HG03064 (cell line): ENCODE measurements around the gene RAB14.

Experiments
- ATAC-seq: cut with Tn5 transposase; IDR thresholded peaks from one replicate; pipeline ENCODE4 v1.9.1; 2021; ENCODE audit warnings: low read depth; ENCODE audit not compliant: unreplicated experiment

RAB14 gene

DNA sequence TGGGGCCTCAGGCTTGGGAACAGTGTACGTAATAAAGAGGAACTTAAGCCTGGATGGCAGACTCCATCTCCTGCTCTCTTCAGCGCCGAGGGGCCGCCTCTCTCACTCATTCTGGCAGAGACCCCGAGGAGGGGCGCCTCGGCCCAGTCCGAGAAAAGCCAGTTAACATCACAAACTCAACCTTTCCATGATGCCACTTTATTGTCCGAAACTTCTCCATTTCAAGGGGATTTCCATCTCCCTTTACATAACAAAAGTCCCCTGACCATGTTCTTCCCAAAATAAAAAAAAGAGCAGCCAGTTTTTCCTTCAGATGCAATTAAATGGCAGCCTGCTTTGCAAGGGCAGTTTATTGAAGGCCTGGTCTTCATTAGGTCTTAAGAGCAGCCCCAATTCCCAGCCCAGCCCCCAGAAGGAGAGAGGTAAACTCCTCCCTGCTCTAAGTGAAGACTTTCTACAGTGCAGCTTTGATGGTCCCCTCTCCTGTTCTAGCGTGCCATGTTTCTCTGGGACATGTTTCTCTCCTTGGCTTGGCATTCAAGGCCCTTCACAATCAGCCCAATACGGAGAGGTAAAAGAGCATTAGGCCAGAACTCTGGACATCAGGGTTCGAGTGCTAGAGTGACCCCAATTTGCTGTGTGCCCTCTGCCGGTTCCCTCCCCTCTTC is 19.5 kb upstream of the RAB14 start:
- ATAC-seq: no peak

DNA sequence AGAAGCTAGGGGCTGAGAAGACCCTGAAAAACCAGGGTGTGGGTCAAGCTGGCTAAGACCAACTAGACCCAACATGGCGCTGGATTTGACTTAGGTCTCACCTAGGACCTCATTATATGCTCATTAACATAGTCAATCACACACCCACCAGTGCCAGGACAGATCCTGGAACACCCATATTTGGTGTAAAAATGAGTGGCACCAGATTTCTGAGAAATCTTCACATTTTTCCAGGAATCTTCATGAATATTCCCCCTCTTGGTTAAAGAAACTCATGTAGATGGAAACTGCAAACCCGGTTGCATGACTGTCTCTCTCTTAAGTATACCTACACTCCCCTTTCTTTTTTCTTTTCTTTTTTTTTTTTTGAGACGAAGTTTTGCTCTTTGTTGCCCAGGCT is 17.9 kb upstream of the RAB14 start:
- no peak for ATAC-seq

DNA sequence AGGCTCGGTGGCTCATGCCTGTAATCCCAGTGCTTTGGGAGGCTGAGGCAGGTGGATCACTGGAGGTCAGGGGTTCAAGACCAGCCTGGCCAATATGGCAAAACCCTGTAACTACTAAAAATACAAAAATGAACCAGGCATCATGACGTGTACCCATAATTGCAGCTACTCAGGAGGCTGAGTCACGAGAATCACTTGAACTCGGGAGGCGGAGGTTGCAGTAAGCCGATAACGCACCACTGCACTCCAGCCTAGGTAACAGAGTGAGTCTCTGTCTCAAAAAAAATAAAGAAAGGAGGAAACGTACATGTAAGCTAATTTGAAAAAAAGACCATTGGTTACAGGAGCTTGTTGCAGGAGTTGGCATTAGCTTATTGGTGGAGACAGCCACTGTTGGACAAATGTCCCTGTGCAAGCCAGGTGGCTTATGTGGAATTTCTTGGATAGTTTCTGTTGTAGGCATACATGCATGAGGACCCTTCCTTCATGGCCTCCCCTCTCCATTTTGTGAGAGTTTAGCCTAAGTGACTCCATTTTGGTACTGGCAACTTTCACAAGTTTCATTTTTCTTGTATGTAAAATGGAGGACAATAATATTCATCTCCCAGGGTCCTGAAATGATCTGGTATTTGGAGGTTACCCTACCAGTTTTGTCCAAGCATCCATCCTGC is 16.8 kb upstream of the RAB14 start:
- no peak for ATAC-seq

DNA sequence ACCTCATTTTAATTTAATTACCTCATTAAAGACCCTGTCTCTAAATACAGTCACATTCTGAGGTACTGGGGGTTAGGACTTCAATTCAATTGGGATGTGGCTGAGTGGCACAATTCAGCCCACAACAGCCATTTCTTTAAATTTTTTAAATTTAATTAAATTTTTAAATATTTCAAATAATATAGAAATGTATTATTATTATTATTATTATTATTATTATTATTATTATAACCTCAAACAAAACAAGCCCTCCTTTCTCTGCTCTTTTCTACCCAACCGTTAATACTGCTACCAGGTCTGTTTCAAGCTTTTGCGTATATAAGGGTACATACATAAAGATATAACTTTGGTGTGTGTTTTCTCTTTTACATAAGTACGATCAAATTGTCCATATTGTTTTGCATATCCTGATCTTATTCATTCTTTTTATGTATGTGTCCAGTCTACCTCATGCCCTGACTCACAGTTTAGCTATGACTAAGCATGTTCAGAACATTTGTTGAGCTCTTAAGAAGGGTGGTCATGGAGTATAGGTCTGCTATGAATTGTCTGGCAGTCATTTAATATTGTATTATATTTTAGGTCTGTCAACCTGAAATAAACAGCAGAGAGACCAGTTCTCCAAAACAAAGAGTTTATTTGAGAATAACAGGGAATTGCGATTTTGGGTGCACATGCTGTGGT is 16.1 kb upstream of the RAB14 start:
- no peak for ATAC-seq

DNA sequence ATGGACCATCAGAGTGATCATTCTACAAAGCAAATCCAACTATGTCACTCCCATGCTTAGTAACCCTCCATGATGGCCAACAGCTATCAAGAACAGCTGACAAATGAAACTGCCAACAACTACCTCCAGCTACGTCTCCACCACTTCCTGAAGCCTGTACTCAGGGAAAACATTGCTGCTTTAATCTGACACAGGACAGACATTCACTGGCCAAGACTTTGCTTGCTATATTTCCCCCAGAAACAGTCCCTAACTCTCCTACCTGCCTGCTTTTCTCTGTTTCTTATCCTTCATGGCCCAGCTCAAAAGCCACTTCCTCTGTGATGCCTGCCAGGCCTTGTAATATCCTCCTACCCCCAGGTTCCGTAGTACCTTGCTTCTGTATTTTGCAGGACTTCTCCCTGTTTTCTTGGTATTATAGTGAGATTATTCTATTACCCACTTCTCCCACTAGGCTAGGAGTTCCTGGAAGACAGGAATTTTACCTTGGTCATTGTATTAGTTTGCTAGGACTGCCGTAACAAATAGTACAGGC is 14.7 kb upstream of the RAB14 start:
- ATAC-seq: no peak

DNA sequence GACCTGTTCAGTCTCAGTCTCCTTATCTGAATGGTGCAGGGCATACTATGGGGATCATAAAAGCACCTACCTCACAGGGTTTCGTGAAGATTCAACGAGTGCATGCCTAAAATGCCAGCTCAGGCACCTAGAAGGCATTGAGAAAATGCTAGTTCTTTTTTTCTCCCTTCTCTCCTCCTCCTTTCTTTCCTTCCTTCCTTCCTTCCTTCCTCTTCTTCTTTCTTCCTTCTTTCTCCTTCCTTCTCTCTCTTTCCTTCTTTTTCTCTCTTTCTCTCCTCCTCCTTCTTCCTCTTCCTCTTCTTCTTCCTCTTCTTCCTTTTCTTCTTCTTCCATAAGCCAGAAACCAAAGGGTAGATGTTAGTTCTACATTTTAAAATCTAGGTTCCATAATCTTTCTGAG is 12.3 kb upstream of the RAB14 start:
- no peak for ATAC-seq

DNA sequence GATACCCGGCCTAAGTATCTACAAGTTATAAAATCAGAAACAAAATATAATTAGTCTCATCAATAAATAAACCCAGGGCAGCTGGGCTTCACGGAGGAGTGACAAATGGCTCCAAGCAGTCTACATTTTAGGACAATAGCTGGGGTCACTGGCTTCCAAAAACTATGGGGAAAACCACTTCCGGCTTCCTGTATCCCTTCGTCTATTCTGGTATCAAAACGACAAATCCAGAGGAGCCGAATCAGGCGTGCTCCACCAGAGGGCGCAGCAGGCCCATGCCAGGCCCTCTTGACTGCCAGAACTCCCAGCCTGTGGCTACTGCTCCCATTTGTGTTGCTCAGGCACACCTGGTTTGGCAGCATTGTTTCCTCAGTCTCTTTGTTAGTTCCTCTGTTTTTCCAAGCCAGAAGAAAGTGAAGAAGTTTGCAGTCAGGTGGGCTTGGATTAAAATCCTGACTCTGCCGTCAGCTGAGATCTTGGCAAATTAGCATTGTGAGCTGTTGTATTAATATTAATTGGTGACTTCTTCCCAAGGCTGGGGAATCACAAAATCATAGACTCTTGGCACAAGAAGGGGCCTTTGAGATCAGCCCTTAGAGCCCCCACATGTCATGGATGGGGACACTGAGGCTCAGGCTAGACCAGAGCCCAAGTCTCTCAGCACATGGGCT is 11.6 kb upstream of the RAB14 start:
- no peak for ATAC-seq

DNA sequence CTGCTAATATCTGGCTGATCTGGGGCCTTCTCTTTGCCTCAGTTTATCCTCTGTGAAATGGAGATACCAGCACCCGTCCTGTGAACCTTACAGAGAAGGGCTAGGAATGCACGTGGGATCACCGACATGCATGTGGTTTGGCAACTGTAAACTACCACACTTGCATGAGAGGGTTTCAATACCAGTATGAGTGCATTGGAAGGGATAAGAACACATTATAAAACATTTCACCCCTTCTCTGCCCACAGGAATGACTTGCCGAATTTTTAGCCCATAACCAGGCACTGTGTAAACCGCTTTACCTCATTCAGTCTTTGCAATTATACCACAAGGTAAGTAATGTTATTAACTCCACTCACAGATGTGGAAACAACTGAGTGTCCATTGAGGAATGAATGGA is 8.9 kb upstream of the RAB14 start:
- ATAC-seq: no peak

DNA sequence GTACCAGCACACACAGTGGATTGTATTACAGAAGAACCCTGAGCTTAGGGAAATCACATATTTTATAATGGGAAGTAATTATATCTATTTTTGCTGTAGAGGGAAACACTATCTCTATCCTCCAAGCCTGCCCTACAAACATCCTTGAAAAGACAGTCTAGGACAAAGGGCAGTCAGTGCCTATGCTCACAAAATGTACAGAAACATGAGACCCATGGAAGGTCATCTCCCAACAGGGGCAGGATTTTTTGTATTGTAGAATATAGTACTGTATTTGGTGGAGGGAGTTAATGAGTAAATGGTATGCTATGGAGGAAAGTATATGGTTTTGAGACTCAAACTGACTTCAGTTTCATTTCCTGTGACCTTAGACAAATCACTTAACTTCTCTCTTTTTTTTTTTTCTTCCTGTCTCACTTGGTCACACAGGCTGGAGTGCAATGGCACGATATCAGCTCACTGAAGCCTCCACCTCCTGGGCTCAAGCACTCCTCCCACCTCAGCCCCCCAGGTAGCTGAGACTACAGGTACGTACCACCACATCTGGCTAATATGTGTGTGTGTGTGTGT is 5.8 kb upstream of the RAB14 start:
- peak; percentile 82 for ATAC-seq

DNA sequence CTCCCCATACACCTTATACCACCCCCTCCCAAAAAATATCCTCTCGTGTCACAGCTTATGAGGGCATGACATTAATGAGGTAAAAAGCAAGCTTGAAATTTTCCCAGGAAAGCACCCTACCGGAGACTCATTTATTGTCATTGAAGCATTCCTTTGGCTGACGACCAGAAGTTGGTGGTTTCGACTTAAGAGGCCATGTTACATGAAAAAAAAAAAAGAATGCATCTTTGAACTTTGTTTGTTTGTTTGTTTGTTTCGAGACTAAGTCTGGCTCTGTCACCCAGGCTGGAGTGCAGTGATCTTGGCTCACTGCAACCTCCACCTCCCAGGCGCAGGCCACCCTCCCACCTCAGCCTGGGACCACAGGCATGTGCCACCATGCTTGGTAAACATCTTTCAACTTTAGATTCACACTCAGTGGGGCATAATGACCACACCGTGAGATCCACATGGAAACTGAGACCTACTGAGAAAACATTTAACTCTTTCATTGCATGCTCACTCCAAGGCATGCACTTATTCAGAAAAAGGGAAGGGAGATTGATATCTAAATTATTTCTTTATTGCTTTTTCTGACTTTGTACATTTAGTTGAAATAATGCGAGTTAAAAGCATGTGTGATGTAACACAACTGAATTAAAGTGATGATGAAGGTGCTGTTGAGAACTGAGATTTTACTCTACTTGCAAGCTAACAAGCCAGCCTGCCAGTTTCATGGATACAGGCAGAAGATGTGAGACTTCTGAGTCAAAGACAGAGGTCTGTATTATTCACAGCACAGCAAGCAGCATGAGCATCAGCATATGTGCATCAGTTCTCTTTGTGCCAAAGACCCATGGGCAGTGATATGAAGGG is 5.1 kb upstream of the RAB14 start:
- ATAC-seq: peak; percentile 22

DNA sequence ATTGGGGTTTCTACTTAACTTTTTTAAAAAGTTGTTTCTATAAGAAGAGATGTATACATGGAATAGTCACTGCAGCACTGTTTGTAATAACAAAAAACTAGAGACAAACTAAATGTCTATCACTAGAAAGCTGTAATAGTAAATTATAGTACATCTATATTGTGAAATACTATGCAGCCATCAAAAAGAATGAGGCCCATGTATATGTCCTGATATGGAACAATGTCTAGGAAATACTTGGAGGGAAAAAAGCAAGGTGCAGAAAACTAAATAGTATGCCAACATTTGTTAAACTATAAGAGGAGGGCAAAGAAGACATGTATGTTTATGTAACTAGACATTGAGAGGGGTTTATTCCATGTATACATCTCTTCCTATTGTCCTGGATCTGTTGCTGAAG is 2.9 kb upstream of the RAB14 start:
- no peak for ATAC-seq

DNA sequence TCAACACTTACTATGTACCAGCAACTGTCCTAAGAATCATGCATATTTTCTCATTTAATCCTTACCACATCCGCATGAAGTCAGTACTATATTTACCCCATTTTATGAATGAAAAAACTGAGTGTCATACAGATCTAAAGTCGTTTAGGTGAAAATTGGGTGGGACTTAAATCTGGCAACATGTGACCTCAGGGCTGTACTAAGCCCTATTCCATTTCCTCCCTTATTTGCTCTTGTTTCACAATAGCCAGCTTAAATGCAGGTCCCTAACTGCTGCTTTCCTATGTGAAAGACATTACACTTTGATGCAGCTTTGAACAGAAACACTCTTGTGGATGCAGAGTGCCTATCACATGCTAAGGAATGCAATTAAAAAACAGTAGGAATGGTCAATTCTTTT is 2.5 kb upstream of the RAB14 start:
- ATAC-seq: no peak

DNA sequence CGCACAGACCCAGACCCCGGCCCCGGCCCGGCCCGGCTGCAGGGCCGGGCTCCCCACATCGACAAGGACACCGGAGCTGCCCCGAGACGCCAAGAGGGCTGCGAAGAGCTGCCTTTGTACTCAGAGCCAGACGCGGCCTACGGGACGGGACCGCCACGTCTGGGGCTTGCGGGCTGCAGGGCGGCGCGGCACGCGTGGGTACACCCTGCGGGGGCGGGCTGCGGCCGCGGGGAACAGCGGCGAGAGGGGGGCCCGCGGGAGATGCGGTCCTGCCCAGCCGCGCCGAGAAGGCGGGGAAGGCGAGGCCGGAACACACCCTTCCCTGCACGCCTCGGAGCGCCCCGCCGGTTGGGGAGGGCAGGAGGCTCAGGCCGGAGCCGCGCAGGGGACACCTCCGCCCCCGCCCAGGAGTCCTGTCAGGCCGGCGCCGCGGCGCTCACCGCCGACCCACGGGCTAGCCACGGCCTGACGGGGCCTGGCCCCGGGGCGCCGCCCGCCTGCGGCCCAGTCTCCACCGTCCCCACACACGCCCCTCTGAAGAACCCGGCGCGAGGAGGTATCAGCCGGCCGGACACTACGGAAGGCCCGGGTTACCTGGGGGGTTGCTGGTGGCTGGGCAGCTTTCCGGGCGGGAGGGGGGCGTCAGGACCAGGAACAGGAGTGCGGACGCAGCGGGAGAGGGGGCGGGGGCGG is 478 bp downstream of the RAB14 start:
- peak; percentile 17 for ATAC-seq

DNA sequence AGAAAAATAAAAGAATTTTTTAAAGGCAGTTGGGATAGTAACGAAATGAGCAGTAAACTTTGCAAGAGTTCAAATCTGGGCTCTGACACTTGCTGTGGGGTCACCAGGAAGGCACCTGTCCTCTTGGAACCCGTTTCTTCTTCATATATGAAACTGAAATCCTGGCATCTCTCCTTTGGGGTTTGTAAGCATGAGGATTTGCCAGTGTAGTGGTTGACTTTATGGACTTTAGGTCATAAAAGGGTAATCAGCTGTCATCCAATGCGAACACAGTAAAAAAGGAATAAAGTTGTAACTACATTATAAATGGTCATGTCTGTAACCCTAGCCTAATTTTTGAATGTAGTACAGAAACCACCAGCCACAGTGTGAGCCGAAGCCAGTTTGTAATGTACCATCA is 1.3 kb downstream of the RAB14 start:
- ATAC-seq: no peak

DNA sequence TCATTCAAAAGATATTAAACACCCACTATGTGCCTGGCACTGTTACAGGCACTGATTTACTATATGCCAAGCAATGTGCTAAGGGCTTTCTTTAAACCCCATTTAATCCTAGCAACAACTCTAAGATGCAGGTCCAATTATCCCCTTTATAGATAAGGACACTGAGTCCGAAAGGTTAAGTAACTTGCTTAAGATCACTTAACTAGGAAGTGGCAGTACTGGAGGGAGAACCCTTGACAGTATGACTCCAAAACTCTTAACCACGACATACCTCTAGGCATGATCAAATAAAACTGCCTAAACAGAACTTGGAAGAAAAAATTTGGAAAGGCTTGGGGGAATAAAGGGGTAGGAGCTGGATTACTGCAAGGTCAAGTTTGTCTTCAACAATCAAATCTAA is 1.7 kb downstream of the RAB14 start:
- ATAC-seq: no peak

DNA sequence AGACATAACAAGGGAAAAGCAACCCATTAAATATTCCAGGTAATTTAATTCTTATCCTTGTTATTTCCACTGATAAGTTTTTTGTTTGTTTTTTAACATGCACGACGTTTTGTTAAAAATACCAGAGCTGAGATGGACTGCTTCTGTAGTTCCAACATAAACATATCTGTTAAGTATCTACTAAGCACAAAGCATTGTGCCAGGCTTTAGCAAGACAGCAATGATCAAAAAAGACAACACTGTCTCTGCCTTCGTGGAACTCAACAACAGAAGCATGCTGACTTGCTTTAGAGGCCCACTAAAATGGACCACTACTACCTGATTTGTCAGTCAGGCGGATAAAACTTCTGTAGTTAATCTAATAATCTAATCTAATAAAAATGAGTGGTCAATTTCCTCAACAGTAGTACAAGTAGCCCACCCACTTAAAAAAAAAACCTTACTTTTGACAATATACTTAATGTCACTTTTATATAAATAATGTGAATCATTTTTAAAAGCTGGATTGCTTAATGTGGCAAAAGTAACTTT is 3.1 kb downstream of the RAB14 start:
- ATAC-seq: no peak

DNA sequence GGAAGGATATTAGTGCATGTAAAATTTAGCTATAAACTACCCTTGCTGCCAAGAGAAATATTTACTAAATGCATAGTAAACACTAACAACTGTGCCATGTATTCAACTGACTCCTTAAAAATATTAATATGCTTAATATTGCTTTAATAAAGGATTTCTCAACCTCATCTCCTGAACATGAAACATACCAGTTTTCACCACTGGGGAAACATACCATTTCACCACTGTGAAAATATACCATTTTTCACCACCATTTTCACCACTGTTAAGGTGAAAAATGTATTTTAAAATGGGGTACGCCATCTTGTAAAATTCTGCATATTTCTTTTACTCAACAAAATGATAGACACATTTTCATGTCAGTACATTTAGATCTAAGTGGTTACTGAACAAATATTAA is 4.5 kb downstream of the RAB14 start:
- ATAC-seq: no peak

DNA sequence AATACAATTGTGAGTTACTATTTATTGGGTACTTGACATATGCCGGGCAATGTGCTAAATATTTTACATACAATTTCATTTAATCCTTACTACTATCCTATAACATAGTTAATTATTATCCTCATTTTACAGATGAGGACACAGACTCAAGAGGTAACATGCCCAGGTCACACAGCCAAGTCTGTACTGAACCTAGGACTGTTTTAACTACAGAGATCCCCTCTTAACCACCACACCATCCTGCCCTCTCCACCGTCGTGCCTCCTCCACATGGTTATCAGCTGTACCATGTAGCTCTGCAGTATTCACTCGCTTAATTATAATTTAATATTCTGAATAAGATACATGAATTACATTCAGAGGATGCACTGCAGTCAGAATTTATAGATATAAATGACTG is 5.3 kb downstream of the RAB14 start:
- ATAC-seq: no peak

DNA sequence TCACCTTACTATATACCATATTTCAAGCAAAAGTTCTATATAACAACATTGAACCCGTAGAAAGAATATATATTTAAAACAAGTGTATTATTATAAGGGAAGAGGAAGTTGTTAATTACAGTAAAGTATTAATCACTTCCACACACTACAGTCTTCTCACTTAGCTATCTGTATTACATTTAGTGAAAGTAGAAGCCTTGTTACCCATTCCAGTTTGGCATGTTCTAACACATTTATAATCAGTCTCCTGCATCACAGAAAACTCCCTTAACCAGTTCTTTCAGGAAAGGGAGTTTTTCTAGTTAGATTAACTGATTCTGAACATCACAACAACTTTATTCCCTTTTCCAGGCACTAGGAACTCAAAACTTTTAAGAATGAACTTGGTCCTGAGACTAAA is 6.9 kb downstream of the RAB14 start:
- no peak for ATAC-seq
